K562 (cell line): ENCODE results near the gene CNDP1. TPM values are rescaled to one million over a fixed set of nuclear protein-coding genes. Genes with fewer than 3 reads are reported as not detected.

ENCODE experiments used
- ATAC-seq: fragments of 200-7000 bp; cut with Tn5 transposase; 3 replicates; pipeline ENCODE4 v1.9.1; 2020; ENCODE audit warnings: moderate library complexity
- BruUV-seq: library from RNA; stranded (reverse); fragments of 400-500 nt; replicated peaks from 2 replicates; lab custom pipeline; 2021; lab: Mats Ljungman, UMichigan
- CTCF ChIA-PET: fragments of 300-600 bp; formaldehyde crosslinking; extraction: SDS; loops from one replicate; lab custom pipeline; 2021; ENCODE audit warnings: low intra/inter-chr PET ratio; lab: Yijun Ruan, JAX
- POLR2A ChIA-PET: fragments of 300-600, 350-650 bp; sonication (Branson Sonifier 250); formaldehyde crosslinking; extraction: SDS; loops from one replicate; lab custom pipeline; 2021; ENCODE audit warnings: antibody characterized with exemption, inconsistent platforms; lab: Yijun Ruan, JAX
- DNase-seq, 4 experiments: peaks; one replicate each; pipeline versions ENCODE4 v3.0.0 to v3.0.0-alpha.2; 2011 to 2018; ENCODE audit warnings: low spot score in 3 of 4, mixed read lengths in 3 of 4; ENCODE audit errors: extremely low read depth in 1 of 4
- FAIRE-seq: peaks from 2 replicates; lab custom pipeline; 2011; peaks lifted over from hg19 to GRCh38; lab: Jason Lieb, UNC
- H2AFZ ChIP-seq: 2 replicates; pipeline ENCODE4 v1.6.0; 2011; ENCODE audit warnings: low read depth, low read length, control low read depth, inconsistent platforms
- H3K27ac ChIP-seq: fragments of 200-600 bp; 3 replicates; pipeline ENCODE4 v1.8.0; 2011; ENCODE audit warnings: low read depth, mild to moderate bottlenecking, control low read depth, inconsistent platforms, low read length, moderate library complexity, mixed read lengths; ENCODE audit errors: extremely low read depth
- H3K27me3 ChIP-seq, 2 experiments: fragments of 300-600 bp in 1 of 2; 2 replicates in 1 of 2; 3 replicates in 1 of 2; pipeline versions ENCODE4 v1.6.0 to v1.8.0; 2011; ENCODE audit warnings: inconsistent platforms in 2 of 2, low read length in 2 of 2, mild to moderate bottlenecking in 1 of 2, mixed read lengths in 1 of 2, moderate library complexity in 1 of 2; ENCODE audit not compliant: control insufficient read depth in 2 of 2, insufficient read depth in 2 of 2
- H3K36me3 ChIP-seq: fragments of 300-600 bp; 3 replicates; pipeline ENCODE4 v1.8.0; 2011; ENCODE audit warnings: mild to moderate bottlenecking, low read length, inconsistent platforms; ENCODE audit not compliant: control insufficient read depth, insufficient read depth
- H3K4me1 ChIP-seq, 2 experiments: fragments of 200-600 bp in 1 of 2; replicated peaks in 1 of 2; 2 replicates in 1 of 2; 3 replicates in 1 of 2; pipeline versions ENCODE4 v1.5.1 to v1.8.0; 2011; ENCODE audit warnings: inconsistent platforms in 2 of 2, low read length in 2 of 2, mild to moderate bottlenecking in 1 of 2, mixed read lengths in 1 of 2, moderate library complexity in 1 of 2; ENCODE audit not compliant: control insufficient read depth in 2 of 2, insufficient read depth in 2 of 2
- H3K4me2 ChIP-seq: 2 replicates; pipeline ENCODE4 v1.6.1; 2011; ENCODE audit warnings: low read length, control low read depth, inconsistent platforms, mixed read lengths; ENCODE audit not compliant: insufficient read depth
- H3K4me3 ChIP-seq: fragments of 200-600 bp; sonication (generic), shearing (Covaris generic); 2 replicates; pipeline ENCODE4 v1.5.1; 2016; ENCODE audit warnings: control low read depth, inconsistent platforms
- H3K79me2 ChIP-seq: fragments of 200-600 bp; 3 replicates; pipeline ENCODE4 v1.8.0; 2011; ENCODE audit warnings: low read length, inconsistent platforms; ENCODE audit not compliant: control insufficient read depth, insufficient read depth
- H3K9ac ChIP-seq, 2 experiments: 2 replicates each; pipeline versions ENCODE4 v1.6.0 to v1.6.1; 2011; ENCODE audit warnings: low read depth in 2 of 2, low read length in 2 of 2, control low read depth in 1 of 2, inconsistent platforms in 1 of 2, mild to moderate bottlenecking in 1 of 2, mixed read lengths in 1 of 2; ENCODE audit not compliant: insufficient read depth in 1 of 2
- H3K9me1 ChIP-seq: one replicate; pipeline ENCODE4 v1.6.0; 2011; ENCODE audit warnings: inconsistent platforms, mild to moderate bottlenecking, low read length, moderate library complexity; ENCODE audit not compliant: control insufficient read depth, insufficient read depth
- H3K9me3 ChIP-seq: replicated peaks from 2 replicates; pipeline ENCODE4 v1.5.1; 2011; ENCODE audit warnings: low read depth, low read length, inconsistent platforms; ENCODE audit not compliant: control insufficient read depth, insufficient read depth
- H4K20me1 ChIP-seq: replicated peaks from 2 replicates; pipeline ENCODE4 v1.6.1; 2011; ENCODE audit warnings: low read length, inconsistent platforms, mixed read lengths; ENCODE audit not compliant: control insufficient read depth, insufficient read depth
- ADNP ChIP-seq: fragments of 200-800 bp; sonication (Bioruptor generic); IDR thresholded peaks from 2 replicates; pipeline ENCODE4 v1.6.1; 2016; ENCODE audit warnings: missing genetic modification characterization, missing compliant biosample characterization
- EHMT2 ChIP-seq: fragments of 450-650 bp; IDR thresholded peaks from 2 replicates; pipeline ENCODE4 v1.6.1; 2018; ENCODE audit warnings: antibody characterized with exemption
- FIP1L1 ChIP-seq: fragments of 200-400 bp; formaldehyde crosslinking; IDR thresholded peaks from 2 replicates; pipeline ENCODE4 v1.6.1; 2018; ENCODE audit warnings: mild to moderate bottlenecking, low read depth, low read length; ENCODE audit not compliant: poor library complexity, severe bottlenecking
- ZFX ChIP-seq: sonication (generic); formaldehyde crosslinking; IDR thresholded peaks from 2 replicates; pipeline ENCODE4 v1.8.0; 2022; ENCODE audit warnings: mild to moderate bottlenecking, missing genetic modification reagents, moderate library complexity
- ZNF764 ChIP-seq: fragments of 250-450 bp; sonication (Bioruptor Pico); IDR thresholded peaks from 2 replicates; pipeline ENCODE4 v1.4.0; 2020; ENCODE audit warnings: low read depth, mild to moderate bottlenecking, moderate library complexity
- WGBS: fragments of 100-300 bp; shearing (Covaris generic); methylation state at CpG from one replicate; pipeline ENCODE4 v1.1.6; 2016; ENCODE audit warnings: low coverage, mixed read lengths; ENCODE audit not compliant: insufficient coverage; ENCODE audit errors: missing lambda C conversion rate; 5-methylcytosine and 5-hydroxymethylcytosine counted together
- in situ Hi-C: fragments of 300-500 bp; cut with MboI; formaldehyde crosslinking; loops from 4 replicates; pipeline ENCODE4 v1.15.0; 2018; ENCODE audit warnings: inconsistent platforms, mixed read lengths
- intact Hi-C: fragments of 100-400 bp; cut with micrococcal nuclease; formaldehyde crosslinking; loops from 2 replicates; pipeline ENCODE4 v1.14.2; 2022
- polyA plus RNA-seq, 8 experiments: library from polyadenylated mRNA; depleted of rRNA in 4 of 8; stranded (reverse) in 5 of 8; unstranded in 3 of 8; fragments of >200 nt; fragmentation: Nextera tagmentation in 2 of 8; fragmentation: Illumina TruSeq in 1 of 8; extraction: Ambion mirVana in 2 of 8; extraction: Trizol in 1 of 8; gene quantifications; 2 replicates each; pipeline versions ENCODE4 v1.2.1 to v1.2.3, GENCODE V29; 2011 to 2014; ENCODE audit warnings: inconsistent platforms in 1 of 8, missing spikeins in 1 of 8
- total RNA-seq, 7 experiments: library from RNA; depleted of rRNA in 6 of 7; stranded (reverse); fragments of >200 nt in 6 of 7; fragmentation: Illumina TruSeq in 2 of 7; extraction: Trizol in 2 of 7; gene quantifications; 2 replicates each; pipeline versions ENCODE4 v1.2.1 to v1.2.3, GENCODE V29; 2011 to 2021; ENCODE audit warnings: low replicate concordance in 1 of 7
- TF ChIP-seq, protein P1 (sequence below): fragments of 450-650 bp; IDR thresholded peaks from 2 replicates; pipeline ENCODE4 v1.6.1; 2016; ENCODE audit warnings: missing biosample characterization, missing genetic modification characterization
- TF ChIP-seq, protein P2 (sequence below), 2 experiments: fragments of 450-650 bp; IDR thresholded peaks; 2 replicates each; pipeline ENCODE4 v1.6.1; 2016; ENCODE audit warnings: mild to moderate bottlenecking in 2 of 2, borderline replicate concordance in 1 of 2, low read depth in 1 of 2, moderate library complexity in 1 of 2

CNDP1 gene
- total and polyA plus RNA-seq, 9 of the 15 experiments (the other 6 are each of a cell fraction or from before 2014, with no cell fraction given) = not detected

DNA sequence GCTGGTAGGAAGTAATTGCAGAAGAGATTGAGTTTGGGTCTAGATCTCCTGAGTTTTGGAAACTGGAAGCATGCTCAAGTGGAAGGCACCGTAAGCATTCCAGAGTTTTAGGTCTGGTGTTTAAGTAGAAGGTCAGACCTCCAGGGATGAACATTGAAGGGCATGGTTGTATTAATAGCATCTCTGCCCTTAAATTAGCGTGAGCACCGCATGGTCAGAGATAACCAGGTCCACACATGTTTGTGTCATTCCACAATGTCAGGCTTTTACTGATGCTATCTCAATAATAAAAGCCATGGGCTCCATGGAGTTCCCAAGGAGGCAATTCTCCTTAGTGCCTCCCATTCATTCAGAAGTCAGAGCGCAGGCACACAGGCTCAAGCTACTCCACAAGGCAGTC lies 35.1 kb downstream of the CNDP1 start:
- no peak for DNase-seq
- no TSS peak for BruUV-seq
- no peak overlapping the region for H2AFZ ChIP-seq
- no peak for FAIRE-seq
- H3K9ac ChIP-seq = no peak overlapping the region
- ChIA-PET CTCF (no interaction called here), POLR2A (no interaction called here)
- H3K4me2 ChIP-seq = no peak overlapping the region
- H3K4me3 ChIP-seq = no peak overlapping the region
- intact Hi-C loops (no loop called here), in situ Hi-C loops (no loop called here)
- no peaks in the 10 kb centered on the region for H3K9me3 ChIP-seq
- no peaks in the 10 kb centered on the region for H3K36me3 ChIP-seq
- 0% methylated on average over 3 of the region's 4 CpGs for WGBS
- TF ChIP-seq, protein P1, sequence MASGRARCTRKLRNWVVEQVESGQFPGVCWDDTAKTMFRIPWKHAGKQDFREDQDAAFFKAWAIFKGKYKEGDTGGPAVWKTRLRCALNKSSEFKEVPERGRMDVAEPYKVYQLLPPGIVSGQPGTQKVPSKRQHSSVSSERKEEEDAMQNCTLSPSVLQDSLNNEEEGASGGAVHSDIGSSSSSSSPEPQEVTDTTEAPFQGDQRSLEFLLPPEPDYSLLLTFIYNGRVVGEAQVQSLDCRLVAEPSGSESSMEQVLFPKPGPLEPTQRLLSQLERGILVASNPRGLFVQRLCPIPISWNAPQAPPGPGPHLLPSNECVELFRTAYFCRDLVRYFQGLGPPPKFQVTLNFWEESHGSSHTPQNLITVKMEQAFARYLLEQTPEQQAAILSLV (tag) = no peak
- no peak for TF ChIP-seq EHMT2
- TF ChIP-seq FIP1L1 = no peak
- no peak for TF ChIP-seq ADNP (tag)
- no peak for TF ChIP-seq ZNF764 (CRISPR knock-in tag)
- ATAC-seq = no peak
- H3K79me2 ChIP-seq = no peaks in the 10 kb centered on the region
- no peaks in the 10 kb centered on the region for H4K20me1 ChIP-seq
- H3K27ac ChIP-seq = no peak overlapping the region
- no peaks in the 10 kb centered on the region; a peak in 1 of 5 replicates for H3K4me1 ChIP-seq
- H3K27me3 ChIP-seq = peaks cover 0 to 13% of the 10 kb centered on the region in 2 experiments; a peak in 2 of 5 replicates
- no peaks in the 10 kb centered on the region for H3K9me1 ChIP-seq

DNA sequence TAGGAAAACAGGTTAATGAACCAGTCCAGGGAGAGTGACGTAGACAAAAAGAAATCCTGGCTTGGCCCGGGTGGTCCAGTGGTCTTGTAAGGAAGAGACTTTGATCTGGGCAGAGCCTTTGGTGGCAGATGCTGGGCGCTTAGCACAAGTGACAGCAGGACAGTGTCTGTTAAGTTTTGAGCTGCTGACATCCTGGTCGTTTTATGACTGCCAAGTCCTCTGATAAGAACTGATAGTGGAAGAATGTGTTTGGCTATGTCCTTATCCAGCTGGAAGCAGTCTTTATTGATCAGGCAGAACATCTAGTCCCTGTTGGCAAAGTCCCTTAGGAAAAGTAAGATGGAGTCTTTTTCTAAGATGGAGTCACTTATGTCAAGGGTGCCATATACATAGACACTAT lies 36.0 kb downstream of the CNDP1 start:
- Histone ChIP-seq H3K9ac (no peak overlapping the region), H3K4me3 (no peak overlapping the region), H3K27me3 (peaks cover 2 to 13% of the 10 kb centered on the region in 2 experiments; a peak in 3 of 5 replicates), H3K27ac (no peak overlapping the region), H3K9me1 (no peaks in the 10 kb centered on the region), H3K36me3 (no peaks in the 10 kb centered on the region), H3K4me2 (no peak overlapping the region), H3K79me2 (no peaks in the 10 kb centered on the region), H3K4me1 (no peaks in the 10 kb centered on the region; a peak in 1 of 5 replicates), H4K20me1 (no peaks in the 10 kb centered on the region), H2AFZ (no peak overlapping the region), H3K9me3 (no peaks in the 10 kb centered on the region)
- 0% methylated on average over 3 of the region's 4 CpGs for WGBS
- intact Hi-C loops = no loop called here
- no TSS peak for BruUV-seq
- DNase-seq (no peak), FAIRE-seq (no peak), ATAC-seq (no peak)
- ChIA-PET POLR2A (no interaction called here), CTCF (no interaction called here)
- in situ Hi-C loops = no loop called here
- TF ChIP-seq, protein P2, sequence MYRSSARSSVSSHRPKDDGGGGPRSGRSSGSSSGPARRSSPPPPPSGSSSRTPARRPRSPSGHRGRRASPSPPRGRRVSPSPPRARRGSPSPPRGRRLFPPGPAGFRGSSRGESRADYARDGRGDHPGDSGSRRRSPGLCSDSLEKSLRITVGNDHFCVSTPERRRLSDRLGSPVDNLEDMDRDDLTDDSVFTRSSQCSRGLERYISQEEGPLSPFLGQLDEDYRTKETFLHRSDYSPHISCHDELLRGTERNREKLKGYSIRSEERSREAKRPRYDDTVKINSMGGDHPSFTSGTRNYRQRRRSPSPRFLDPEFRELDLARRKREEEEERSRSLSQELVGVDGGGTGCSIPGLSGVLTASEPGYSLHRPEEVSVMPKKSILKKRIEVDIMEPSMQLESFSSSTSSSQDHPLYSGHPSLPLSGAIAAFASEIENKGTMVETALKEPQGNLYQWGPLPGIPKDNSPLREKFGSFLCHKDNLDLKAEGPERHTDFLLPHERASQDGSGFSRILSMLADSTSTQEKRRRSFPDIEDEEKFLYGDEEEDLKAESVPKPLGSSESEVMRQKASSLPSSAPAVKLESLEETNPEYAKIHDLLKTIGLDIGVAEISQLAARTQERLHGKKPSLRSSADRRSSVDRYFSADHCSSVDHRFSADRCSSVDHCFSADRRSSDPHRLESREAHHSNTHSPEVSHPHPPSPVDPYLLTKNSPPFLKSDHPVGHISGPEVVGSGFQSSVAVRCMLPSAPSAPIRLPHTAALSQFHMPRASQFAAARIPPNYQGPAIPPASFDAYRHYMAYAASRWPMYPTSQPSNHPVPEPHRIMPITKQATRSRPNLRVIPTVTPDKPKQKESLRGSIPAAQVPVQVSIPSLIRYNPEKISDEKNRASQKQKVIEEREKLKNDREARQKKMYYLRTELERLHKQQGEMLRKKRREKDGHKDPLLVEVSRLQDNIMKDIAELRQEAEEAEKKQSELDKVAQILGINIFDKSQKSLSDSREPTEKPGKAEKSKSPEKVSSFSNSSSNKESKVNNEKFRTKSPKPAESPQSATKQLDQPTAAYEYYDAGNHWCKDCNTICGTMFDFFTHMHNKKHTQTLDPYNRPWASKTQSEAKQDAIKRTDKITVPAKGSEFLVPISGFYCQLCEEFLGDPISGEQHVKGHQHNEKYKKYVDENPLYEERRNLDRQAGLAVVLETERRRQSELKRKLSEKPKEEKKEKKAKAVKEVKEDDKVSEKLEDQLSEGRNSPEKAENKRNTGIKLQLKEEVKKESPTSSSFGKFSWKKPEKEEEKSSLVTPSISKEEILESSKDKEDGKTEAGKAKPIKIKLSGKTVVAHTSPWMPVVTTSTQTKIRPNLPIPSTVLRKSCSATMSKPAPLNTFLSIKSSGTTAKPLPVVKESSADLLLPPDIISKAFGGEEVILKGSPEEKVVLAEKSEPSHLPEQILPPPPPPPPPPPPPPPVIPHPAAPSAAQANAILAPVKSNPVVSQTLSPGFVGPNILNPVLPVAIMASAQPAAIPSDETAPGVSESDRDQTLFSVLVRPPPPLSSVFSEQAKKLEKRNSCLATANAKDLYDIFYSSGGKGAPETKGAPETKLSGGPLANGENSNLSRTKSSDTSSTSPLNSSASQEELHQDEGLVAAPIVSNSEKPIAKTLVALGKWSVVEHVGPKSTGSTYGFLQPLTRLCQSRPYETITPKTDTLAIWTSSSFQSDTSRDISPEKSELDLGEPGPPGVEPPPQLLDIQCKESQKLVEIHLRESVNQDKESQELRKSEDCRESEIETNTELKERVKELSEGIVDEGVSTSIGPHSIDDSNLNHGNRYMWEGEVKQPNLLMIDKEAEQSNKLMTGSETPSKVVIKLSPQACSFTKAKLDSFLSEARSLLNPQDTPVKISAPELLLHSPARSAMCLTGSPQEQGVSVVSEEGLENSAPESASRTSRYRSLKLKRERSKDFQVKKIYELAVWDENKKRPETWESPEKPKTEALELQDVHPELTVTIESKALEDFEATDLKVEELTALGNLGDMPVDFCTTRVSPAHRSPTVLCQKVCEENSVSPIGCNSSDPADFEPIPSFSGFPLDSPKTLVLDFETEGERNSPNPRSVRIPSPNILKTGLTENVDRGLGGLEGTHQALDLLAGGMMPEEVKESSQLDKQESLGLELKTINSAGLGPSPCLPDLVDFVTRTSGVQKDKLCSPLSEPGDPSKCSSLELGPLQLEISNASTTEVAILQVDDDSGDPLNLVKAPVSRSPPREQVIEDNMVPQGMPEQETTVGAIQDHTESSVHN (IDR thresholded peaks at IDR 0.05; ENCODE audit: borderline replicate concordance in 1 of 2, low read depth in 1 of 2) = no peak
- no peak for TF ChIP-seq ZFX (CRISPR knock-in tag)
